Left kidney (tissue), 2 donors: ENCODE data around the gene POM121. TPM values are rescaled to one million over a fixed set of nuclear protein-coding genes. Genes with fewer than 3 reads are reported as not detected.
"Not testable (repeated sequence)": the region's sequence is repeated elsewhere in the genome, so short reads cannot be mapped to it uniquely, and the experiment has no call there.

Source experiments
- DNase-seq: peaks from one replicate; pipeline ENCODE4 v3.0.0-alpha.2; 2013
- polyA plus RNA-seq: library from polyadenylated mRNA; unstranded; fragments of 120-200 nt; gene quantifications from one replicate; pipeline ENCODE4 v1.2.1, GENCODE V29; 2013; ENCODE audit not compliant: insufficient read length

Gene POM121
- polyA plus RNA-seq, 1 donor: 45.2 TPM

GRCh38 chr7:72990146-72990913, 65.4 kb downstream of the POM121 start:
- DNase-seq: not testable (repeated sequence)

DNA sequence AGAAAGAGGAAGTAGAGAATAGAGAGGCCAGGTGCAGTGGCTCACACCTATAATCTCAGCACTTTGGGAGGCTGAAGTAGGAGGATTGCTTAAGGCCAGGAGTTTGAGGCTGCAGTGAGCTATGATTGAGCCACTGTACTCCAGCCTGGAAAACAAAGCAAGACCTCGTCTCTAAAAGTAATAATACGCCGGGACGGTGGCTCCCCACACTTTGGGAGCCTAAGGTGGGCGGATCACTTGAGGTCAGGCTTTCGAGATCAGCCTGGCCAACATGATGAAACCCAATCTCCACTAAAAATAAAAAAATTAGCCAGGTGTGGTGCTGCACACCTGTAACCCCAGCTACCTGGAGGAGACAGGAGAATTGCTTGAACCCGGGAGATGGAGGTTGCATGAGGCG, 70.6 kb downstream of the POM121 start:
- not testable (repeated sequence) for DNase-seq

GRCh38 chr7:72997447-72997846, 72.6 kb downstream of the POM121 start:
- not testable (repeated sequence) for DNase-seq

DNA sequence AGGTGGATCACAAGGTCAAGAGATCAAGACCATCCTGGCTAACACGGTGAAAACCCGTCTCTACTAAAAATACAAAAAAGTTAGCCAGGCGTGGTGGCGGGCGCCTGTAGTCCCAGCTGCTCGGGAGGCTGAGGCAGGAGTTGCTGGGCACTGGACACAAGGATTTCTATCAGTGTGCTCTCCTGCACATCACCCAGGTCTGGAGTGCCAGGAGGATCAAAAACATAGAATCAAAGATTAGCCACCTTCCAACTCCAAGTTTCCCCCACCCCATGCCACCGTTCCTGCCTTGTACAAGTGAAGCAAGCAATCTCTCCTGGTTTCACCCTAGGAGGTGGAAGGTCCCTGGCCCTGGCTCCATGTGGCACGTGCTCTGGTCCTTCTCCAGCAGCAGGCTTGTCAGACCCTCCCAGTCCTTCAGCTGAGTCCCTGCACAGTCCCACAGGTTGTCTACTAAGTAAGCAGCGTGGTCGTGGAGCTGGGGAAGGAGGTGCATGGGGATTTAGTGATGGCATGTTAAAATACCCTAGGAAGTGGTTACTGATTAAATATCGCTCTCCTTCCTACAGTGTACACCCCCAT, 73.1 kb downstream of the POM121 start:
- not testable (repeated sequence) for DNase-seq

Other genes starting within 250 kb of the POM121 start
- gene TYW1B, start 96.9 kb upstream of the POM121 start, polyA plus RNA-seq: 8.6 TPM
- gene TRIM74, start 44.4 kb downstream of the POM121 start, polyA plus RNA-seq: 2.0 TPM
- 1.1 TPM for gene SPDYE8, start 104.7 kb downstream of the POM121 start, polyA plus RNA-seq
- 1.6 TPM for gene SPDYE11, start 132.8 kb downstream of the POM121 start, polyA plus RNA-seq
- gene SPDYE9, start 160.9 kb downstream of the POM121 start, polyA plus RNA-seq: 1.5 TPM